ENCODE results near the gene STK24. TPM values are rescaled to one million over a fixed set of nuclear protein-coding genes. Genes with fewer than 3 reads are reported as not detected.

STK24 gene
- total and polyA plus RNA-seq, 10 of the 15 experiments (the other 5 are each of a cell fraction or from before 2014, with no cell fraction given) = 7.5 to 115 (median 52.9) TPM

- peaks cover 36 to 54% of the 10 kb centered on the region in 2 experiments for H3K36me3 ChIP-seq (ENCODE audit: control insufficient read depth in 2 of 2, insufficient read depth in 2 of 2, low read length in 1 of 2)
Measured at GRCh38 chr13:98470920-98471319, 106.0 kb downstream of the STK24 start.

GRCh38 chr13:98468929-98469328, 108.0 kb downstream of the STK24 start:
- no TSS peak for BruUV-seq (replicated peaks)
- no peak overlapping the region for H2AFZ ChIP-seq (ENCODE audit: control insufficient read depth, low read depth, low read length)
- ATAC-seq (no peak), FAIRE-seq (no peak), DNase-seq (ENCODE audit: low read depth, low spot score) (no peak)
- WGBS (ENCODE audit: insufficient coverage, insufficient replicate concordance, low lambda C conversion rate, missing lambda C conversion rate) = 94% methylated on average over 20 of the region's 20 CpGs
- no peak for TF ChIP-seq SUPT20H (IDR thresholded peaks at IDR 0.05; ENCODE audit: borderline replicate concordance, control insufficient read depth, low read depth, low read length)
- TF ChIP-seq FOXK2 (IDR thresholded peaks at IDR 0.05) = no peak
- TF ChIP-seq MEF2A (IDR thresholded peaks at IDR 0.05; ENCODE audit: insufficient read depth, low read depth, low read length) = no peak
- no peak for TF ChIP-seq CUX1 (IDR thresholded peaks at IDR 0.05; ENCODE audit: insufficient replicate concordance, low read depth, low read length)
- no peak for TF ChIP-seq PKNOX1 (IDR thresholded peaks at IDR 0.05)
- intact Hi-C loops (cut with micrococcal nuclease; ENCODE audit: unreplicated experiment) (loop anchor here (5.0 kb wide), 1 partner anchor 183 kb away; no protein-coding TSS in a partner anchor), in situ Hi-C loops (cut with MboI) (no loop called here)
- H3K27me3 ChIP-seq (replicated peaks in 1 of 2; ENCODE audit: control insufficient read depth in 2 of 2, insufficient read depth in 2 of 2, low read length in 1 of 2) = no peaks in the 10 kb centered on the region
- no peak overlapping the region for H3K4me2 ChIP-seq (ENCODE audit: control insufficient read depth, insufficient read depth)
- POLR2A ChIA-PET = no interaction called here
- H3K27ac ChIP-seq (ENCODE audit: control insufficient read depth, insufficient read depth) = no peak overlapping the region
- RAD21 ChIA-PET (ENCODE audit: unreplicated experiment) = interaction anchor here (0.5 to 1.3 kb wide), 3 partner anchors 86 to 374 kb away, joined by 3 to 4 read pairs (median 3); no protein-coding TSS in a partner anchor
- H3K9ac ChIP-seq (ENCODE audit: control insufficient read depth, insufficient read depth, low read length) = no peak overlapping the region
- no peaks in the 10 kb centered on the region for H3K9me3 ChIP-seq (replicated peaks; ENCODE audit: control insufficient read depth, insufficient read depth, low read length)
- peaks cover 34 to 58% of the 10 kb centered on the region in 2 experiments for H3K36me3 ChIP-seq (ENCODE audit: control insufficient read depth in 2 of 2, insufficient read depth in 2 of 2, low read length in 1 of 2)
- SMC1A ChIA-PET (ENCODE audit: uncharacterized antibody, unreplicated experiment) = interaction anchor here (1.3 kb wide), 1 partner anchor 184 kb away, joined by 13 read pairs; no protein-coding TSS in a partner anchor
- H3K4me3 ChIP-seq = no peak overlapping the region
- CTCF ChIA-PET = interaction anchor here (1.5 to 6.5 kb wide), 2 partner anchors 23 to 184 kb away, joined by 9 to 54 read pairs; no protein-coding TSS in a partner anchor
- no peaks in the 10 kb centered on the region for H3K4me1 ChIP-seq (ENCODE audit: control insufficient read depth, insufficient read depth, low read length)
- no peaks in the 10 kb centered on the region; the same call in 1 of the 2 replicates for H3K79me2 ChIP-seq (ENCODE audit: control insufficient read depth, insufficient read depth, low read length)
- no peaks in the 10 kb centered on the region; the same call in 1 of the 2 replicates for H4K20me1 ChIP-seq (ENCODE audit: control insufficient read depth, insufficient read depth)

More at GRCh38 chr13:98470920-98471319, 106.0 kb downstream of the STK24 start:
- no peak overlapping the region for H3K4me3 ChIP-seq
- ChIA-PET RAD21 (ENCODE audit: unreplicated experiment) (no interaction called here), SMC1A (ENCODE audit: uncharacterized antibody, unreplicated experiment) (interaction anchor here (0.6 to 1.2 kb wide), 2 partner anchors 111 to 182 kb away, joined by 3 to 4 read pairs; no protein-coding TSS in a partner anchor), CTCF (interaction anchor here (1.0 to 6.5 kb wide), 3 partner anchors 25 to 182 kb away, joined by 3 to 54 read pairs (median 3); no protein-coding TSS in a partner anchor), POLR2A (no interaction called here)
- BruUV-seq (replicated peaks) = no TSS peak
- FAIRE-seq (no peak), DNase-seq (ENCODE audit: low read depth, low spot score) (no peak), ATAC-seq (no peak)
- H3K9ac ChIP-seq (ENCODE audit: control insufficient read depth, insufficient read depth, low read length) = no peak overlapping the region
- 91% methylated on average over 6 of the region's 6 CpGs for WGBS (ENCODE audit: insufficient coverage, insufficient replicate concordance, low lambda C conversion rate, missing lambda C conversion rate)
- intact Hi-C loops (cut with micrococcal nuclease; ENCODE audit: unreplicated experiment) = no loop called here
- H3K9me3 ChIP-seq (replicated peaks; ENCODE audit: control insufficient read depth, insufficient read depth, low read length) = no peaks in the 10 kb centered on the region
- H3K4me2 ChIP-seq (ENCODE audit: control insufficient read depth, insufficient read depth) = no peak overlapping the region
- H4K20me1 ChIP-seq (ENCODE audit: control insufficient read depth, insufficient read depth) = no peaks in the 10 kb centered on the region; the same call in 1 of the 2 replicates
- no peak overlapping the region for H3K27ac ChIP-seq (ENCODE audit: control insufficient read depth, insufficient read depth)
- peaks cover 9% of the 10 kb centered on the region for H3K79me2 ChIP-seq (ENCODE audit: control insufficient read depth, insufficient read depth, low read length)
- H2AFZ ChIP-seq (ENCODE audit: control insufficient read depth, low read depth, low read length) = no peak overlapping the region
- TF ChIP-seq RCOR1 (conservative IDR thresholded peaks at IDR 0.05; ENCODE audit: low read depth, low read length) (no peak), JUND (IDR thresholded peaks at IDR 0.05; ENCODE audit: low read depth, low read length) (no peak)
- in situ Hi-C loops (cut with MboI) = no loop called here
- no peaks in the 10 kb centered on the region for H3K27me3 ChIP-seq (replicated peaks in 1 of 2; ENCODE audit: control insufficient read depth in 2 of 2, insufficient read depth in 2 of 2, low read length in 1 of 2)
- H3K4me1 ChIP-seq (ENCODE audit: control insufficient read depth, insufficient read depth, low read length) = peaks cover 5% of the 10 kb centered on the region
